ENCODE data around the gene FER. TPM values are rescaled to one million over a fixed set of nuclear protein-coding genes. Genes with fewer than 3 reads are reported as not detected.
"Not testable (repeated sequence)": the region's sequence is repeated elsewhere in the genome, so short reads cannot be mapped to it uniquely, and the experiment has no call there.

FER gene
- total RNA-seq, 1 experiment from 2014 or later = 22.1 TPM

DNA sequence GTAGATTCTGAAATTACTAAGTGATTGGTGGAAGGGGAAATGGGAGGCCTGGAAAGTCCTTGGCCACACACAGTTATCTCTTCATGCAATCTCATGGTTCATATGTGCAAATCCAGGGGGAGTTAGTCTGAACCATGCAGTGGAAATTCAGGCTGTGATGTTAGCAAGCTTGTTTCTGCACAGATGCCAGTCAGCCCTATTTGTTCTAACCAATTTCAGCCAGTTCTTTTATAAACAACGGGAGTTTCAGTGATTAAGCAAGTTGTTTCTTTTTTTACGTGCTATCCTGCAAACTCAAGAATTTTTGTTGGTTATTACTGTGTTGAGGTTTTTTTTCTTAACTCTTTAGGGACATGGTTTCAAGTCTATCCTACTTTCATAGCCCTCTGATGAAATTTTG is 298.0 kb downstream of the FER start:
- intact Hi-C loops (cut with micrococcal nuclease; ENCODE audit: unreplicated experiment) = no loop called here
- POLR2A ChIA-PET = no interaction called here

DNA sequence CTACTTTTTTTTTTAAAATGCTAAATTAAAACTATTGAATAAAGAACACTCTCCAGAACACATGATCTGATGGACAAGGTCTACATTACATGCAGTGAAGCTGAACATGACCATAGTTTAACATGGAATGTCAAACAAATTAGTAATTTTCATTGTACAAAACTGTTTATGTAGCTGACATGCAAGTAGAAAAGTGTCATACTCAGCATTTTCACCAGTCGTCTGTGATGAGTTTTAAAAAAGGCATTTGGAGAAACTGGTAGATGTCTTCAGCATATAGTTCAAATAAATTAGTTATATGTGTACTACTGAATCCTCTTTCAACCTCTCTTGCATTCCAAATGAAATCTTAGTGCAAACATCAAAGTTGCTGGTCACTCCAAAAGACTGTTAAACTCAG is 301.9 kb downstream of the FER start:
- DNase-seq (ENCODE audit: low read depth, low spot score) = no peak
- H3K27ac ChIP-seq (ENCODE audit: low read length) = no peak overlapping the region
- no TSS peak for BruUV-seq (replicated peaks)
- H3K4me3 ChIP-seq (ENCODE audit: low read depth in 2 of 2, low read length in 2 of 2) = no peak overlapping the region
- ChIA-PET CTCF (no interaction called here), POLR2A (no interaction called here)
- in situ Hi-C loops (cut with HindIII; ENCODE audit: low pct_unique_long_range_greater_than_20kb, low sequenced_read_pairs) = no loop called here
- H3K27me3 ChIP-seq (ENCODE audit: control insufficient read depth, insufficient read depth, low read length) = no peaks in the 10 kb centered on the region
- H3K9me3 ChIP-seq (ENCODE audit: control insufficient read depth, insufficient read depth, low read depth, low read length) = no peaks in the 10 kb centered on the region
- no peaks in the 10 kb centered on the region for H3K36me3 ChIP-seq (ENCODE audit: control insufficient read depth, insufficient read depth, low read length)
- TF ChIP-seq, protein P1, sequence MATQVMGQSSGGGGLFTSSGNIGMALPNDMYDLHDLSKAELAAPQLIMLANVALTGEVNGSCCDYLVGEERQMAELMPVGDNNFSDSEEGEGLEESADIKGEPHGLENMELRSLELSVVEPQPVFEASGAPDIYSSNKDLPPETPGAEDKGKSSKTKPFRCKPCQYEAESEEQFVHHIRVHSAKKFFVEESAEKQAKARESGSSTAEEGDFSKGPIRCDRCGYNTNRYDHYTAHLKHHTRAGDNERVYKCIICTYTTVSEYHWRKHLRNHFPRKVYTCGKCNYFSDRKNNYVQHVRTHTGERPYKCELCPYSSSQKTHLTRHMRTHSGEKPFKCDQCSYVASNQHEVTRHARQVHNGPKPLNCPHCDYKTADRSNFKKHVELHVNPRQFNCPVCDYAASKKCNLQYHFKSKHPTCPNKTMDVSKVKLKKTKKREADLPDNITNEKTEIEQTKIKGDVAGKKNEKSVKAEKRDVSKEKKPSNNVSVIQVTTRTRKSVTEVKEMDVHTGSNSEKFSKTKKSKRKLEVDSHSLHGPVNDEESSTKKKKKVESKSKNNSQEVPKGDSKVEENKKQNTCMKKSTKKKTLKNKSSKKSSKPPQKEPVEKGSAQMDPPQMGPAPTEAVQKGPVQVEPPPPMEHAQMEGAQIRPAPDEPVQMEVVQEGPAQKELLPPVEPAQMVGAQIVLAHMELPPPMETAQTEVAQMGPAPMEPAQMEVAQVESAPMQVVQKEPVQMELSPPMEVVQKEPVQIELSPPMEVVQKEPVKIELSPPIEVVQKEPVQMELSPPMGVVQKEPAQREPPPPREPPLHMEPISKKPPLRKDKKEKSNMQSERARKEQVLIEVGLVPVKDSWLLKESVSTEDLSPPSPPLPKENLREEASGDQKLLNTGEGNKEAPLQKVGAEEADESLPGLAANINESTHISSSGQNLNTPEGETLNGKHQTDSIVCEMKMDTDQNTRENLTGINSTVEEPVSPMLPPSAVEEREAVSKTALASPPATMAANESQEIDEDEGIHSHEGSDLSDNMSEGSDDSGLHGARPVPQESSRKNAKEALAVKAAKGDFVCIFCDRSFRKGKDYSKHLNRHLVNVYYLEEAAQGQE (IDR thresholded peaks at IDR 0.05; ENCODE audit: insufficient read depth in 1 of 2, low read depth in 2 of 2, low read length in 1 of 2) = no peak
- TF ChIP-seq POLR2AphosphoS5 (IDR thresholded peaks at IDR 0.05; ENCODE audit: low read depth, low read length) = no peak
- TF ChIP-seq, protein P2, sequence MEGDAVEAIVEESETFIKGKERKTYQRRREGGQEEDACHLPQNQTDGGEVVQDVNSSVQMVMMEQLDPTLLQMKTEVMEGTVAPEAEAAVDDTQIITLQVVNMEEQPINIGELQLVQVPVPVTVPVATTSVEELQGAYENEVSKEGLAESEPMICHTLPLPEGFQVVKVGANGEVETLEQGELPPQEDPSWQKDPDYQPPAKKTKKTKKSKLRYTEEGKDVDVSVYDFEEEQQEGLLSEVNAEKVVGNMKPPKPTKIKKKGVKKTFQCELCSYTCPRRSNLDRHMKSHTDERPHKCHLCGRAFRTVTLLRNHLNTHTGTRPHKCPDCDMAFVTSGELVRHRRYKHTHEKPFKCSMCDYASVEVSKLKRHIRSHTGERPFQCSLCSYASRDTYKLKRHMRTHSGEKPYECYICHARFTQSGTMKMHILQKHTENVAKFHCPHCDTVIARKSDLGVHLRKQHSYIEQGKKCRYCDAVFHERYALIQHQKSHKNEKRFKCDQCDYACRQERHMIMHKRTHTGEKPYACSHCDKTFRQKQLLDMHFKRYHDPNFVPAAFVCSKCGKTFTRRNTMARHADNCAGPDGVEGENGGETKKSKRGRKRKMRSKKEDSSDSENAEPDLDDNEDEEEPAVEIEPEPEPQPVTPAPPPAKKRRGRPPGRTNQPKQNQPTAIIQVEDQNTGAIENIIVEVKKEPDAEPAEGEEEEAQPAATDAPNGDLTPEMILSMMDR (IDR thresholded peaks at IDR 0.05) = no peak
- TF ChIP-seq TCF7L2 (IDR thresholded peaks at IDR 0.05; ENCODE audit: low read depth, low read length) = no peak
- no peak for TF ChIP-seq SIN3A (IDR thresholded peaks at IDR 0.05; ENCODE audit: borderline replicate concordance, insufficient read depth, low read depth, low read length)
- intact Hi-C loops (cut with micrococcal nuclease; ENCODE audit: unreplicated experiment) = no loop called here
- H3K4me1 ChIP-seq (ENCODE audit: control insufficient read depth, insufficient read depth, low read length) = no peaks in the 10 kb centered on the region
- no peak for ATAC-seq

More for the DNA sequence above, 298.0 kb downstream of the FER start:
- ATAC-seq (no peak), DNase-seq (ENCODE audit: low read depth, low spot score) (no peak)
- TF ChIP-seq, protein P2 (IDR thresholded peaks at IDR 0.05) = no peak
- TF ChIP-seq POLR2AphosphoS5 (IDR thresholded peaks at IDR 0.05; ENCODE audit: low read depth, low read length) = no peak
- TF ChIP-seq SIN3A (IDR thresholded peaks at IDR 0.05; ENCODE audit: borderline replicate concordance, insufficient read depth, low read depth, low read length) = no peak
- TF ChIP-seq, protein P1 (IDR thresholded peaks at IDR 0.05; ENCODE audit: insufficient read depth in 1 of 2, low read depth in 2 of 2, low read length in 1 of 2) = no peak
- TF ChIP-seq TCF7L2 (IDR thresholded peaks at IDR 0.05; ENCODE audit: low read depth, low read length) = no peak
- no peaks in the 10 kb centered on the region for H3K27me3 ChIP-seq (ENCODE audit: control insufficient read depth, insufficient read depth, low read length)
- H3K36me3 ChIP-seq (ENCODE audit: control insufficient read depth, insufficient read depth, low read length) = no peaks in the 10 kb centered on the region
- H3K4me1 ChIP-seq (ENCODE audit: control insufficient read depth, insufficient read depth, low read length) = no peaks in the 10 kb centered on the region
- BruUV-seq (replicated peaks) = no TSS peak
- no peaks in the 10 kb centered on the region for H3K9me3 ChIP-seq (ENCODE audit: control insufficient read depth, insufficient read depth, low read depth, low read length)
- in situ Hi-C loops (cut with HindIII; ENCODE audit: low pct_unique_long_range_greater_than_20kb, low sequenced_read_pairs) = no loop called here
- no peak overlapping the region for H3K27ac ChIP-seq (ENCODE audit: low read length)
- no peak overlapping the region for H3K4me3 ChIP-seq (ENCODE audit: low read depth in 2 of 2, low read length in 2 of 2)
- CTCF ChIA-PET = no interaction called here

DNA sequence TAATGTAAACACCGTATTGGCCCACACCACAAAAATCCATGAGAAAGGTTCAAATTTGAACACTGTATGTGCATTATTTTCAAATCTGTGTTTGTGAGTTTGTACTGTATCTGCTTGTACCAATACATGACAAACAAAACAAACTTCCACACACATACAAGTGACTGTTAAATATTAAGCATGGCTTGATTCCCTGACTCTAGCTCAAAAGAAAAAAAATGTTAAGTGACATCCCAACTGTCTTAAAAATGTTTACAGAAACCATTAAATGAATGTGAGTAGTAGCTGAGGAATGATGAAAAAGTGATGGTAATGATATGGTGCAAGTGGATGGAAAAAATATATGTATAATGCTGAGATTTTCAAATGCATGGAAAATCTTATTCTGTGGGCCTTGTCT is 302.6 kb downstream of the FER start:
- H3K4me3 ChIP-seq (ENCODE audit: low read depth in 2 of 2, low read length in 2 of 2); H3K27ac ChIP-seq (ENCODE audit: low read length); intact Hi-C loops (cut with micrococcal nuclease; ENCODE audit: unreplicated experiment); BruUV-seq (replicated peaks); H3K36me3 ChIP-seq (ENCODE audit: control insufficient read depth, insufficient read depth, low read length); ATAC-seq; H3K27me3 ChIP-seq (ENCODE audit: control insufficient read depth, insufficient read depth, low read length); POLR2A ChIA-PET; H3K9me3 ChIP-seq (ENCODE audit: control insufficient read depth, insufficient read depth, low read depth, low read length); H3K4me1 ChIP-seq (ENCODE audit: control insufficient read depth, insufficient read depth, low read length); CTCF ChIA-PET; DNase-seq (ENCODE audit: low read depth, low spot score); in situ Hi-C loops (cut with HindIII; ENCODE audit: low pct_unique_long_range_greater_than_20kb, low sequenced_read_pairs): not testable (repeated sequence)

DNA sequence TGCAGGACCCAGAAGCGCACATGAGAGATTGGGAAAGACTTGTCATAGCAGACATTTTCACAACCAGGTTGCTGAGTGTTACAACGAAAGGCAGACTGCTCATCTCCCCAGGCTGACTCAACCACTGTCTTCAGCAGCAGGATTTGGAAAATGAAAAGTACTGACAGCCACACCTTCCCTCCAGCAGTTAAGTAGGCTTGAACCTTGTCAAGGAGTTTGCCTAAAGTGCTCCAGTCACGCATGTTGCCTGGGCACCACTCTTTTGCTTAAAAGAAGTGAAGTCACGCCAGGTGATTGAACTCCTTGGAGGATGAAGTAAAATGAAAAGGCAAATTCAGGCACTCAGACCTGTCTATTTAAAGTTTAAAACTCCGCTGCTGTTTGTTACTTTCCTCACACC is 304.5 kb downstream of the FER start:
- H3K27me3 ChIP-seq (ENCODE audit: control insufficient read depth, insufficient read depth, low read length); DNase-seq (ENCODE audit: low read depth, low spot score); H3K27ac ChIP-seq (ENCODE audit: low read length); H3K9me3 ChIP-seq (ENCODE audit: control insufficient read depth, insufficient read depth, low read depth, low read length); BruUV-seq (replicated peaks); H3K4me3 ChIP-seq (ENCODE audit: low read depth in 2 of 2, low read length in 2 of 2); CTCF ChIA-PET; ATAC-seq; intact Hi-C loops (cut with micrococcal nuclease; ENCODE audit: unreplicated experiment); H3K4me1 ChIP-seq (ENCODE audit: control insufficient read depth, insufficient read depth, low read length); in situ Hi-C loops (cut with HindIII; ENCODE audit: low pct_unique_long_range_greater_than_20kb, low sequenced_read_pairs); POLR2A ChIA-PET; H3K36me3 ChIP-seq (ENCODE audit: control insufficient read depth, insufficient read depth, low read length): not testable (repeated sequence)

Measured in Panc1 (cell line).